Vagina (tissue), 2 donors: Measurements from ENCODE around the gene RAB28. TPM values are rescaled to one million over a fixed set of nuclear protein-coding genes. Genes with fewer than 3 reads are reported as not detected.

ENCODE experiments used
- DNase-seq, 2 donors: peaks; one replicate each; pipeline ENCODE4 v3.0.0-alpha.2; 2017; ENCODE audit errors: extremely low spot score in 2 of 2
- H3K27ac ChIP-seq: fragments of 200-600 bp; sonication (generic); one replicate; pipeline ENCODE4 v1.5.1; 2019
- H3K27me3 ChIP-seq: fragments of 200-600 bp; sonication (generic); one replicate; pipeline ENCODE4 v1.5.1; 2019
- H3K36me3 ChIP-seq, 2 donors: fragments of 200-600 bp; sonication (generic); one replicate each; pipeline ENCODE4 v1.5.1; 2017 to 2019
- H3K4me1 ChIP-seq: fragments of 200-600 bp; sonication (generic); one replicate; pipeline ENCODE4 v1.5.1; 2019
- H3K4me3 ChIP-seq, 2 donors: fragments of 200-600 bp; sonication (generic); 1 replicate in 1 of 2; 2 replicates in 1 of 2; pipeline ENCODE4 v1.5.1; 2016 to 2019
- H3K9me3 ChIP-seq: fragments of 200-600 bp; sonication (generic); one replicate; pipeline ENCODE4 v1.5.1; 2019
- POLR2A ChIP-seq, 2 donors: fragments of 450-650 bp; IDR thresholded peaks; one replicate each; pipeline ENCODE4 v1.6.1; 2017; ENCODE audit warnings: antibody characterized with exemption in 2 of 2, mild to moderate bottlenecking in 2 of 2, moderate library complexity in 2 of 2
- POLR2AphosphoS5 ChIP-seq, 2 donors: sonication (generic); formaldehyde crosslinking; IDR thresholded peaks; one replicate each; pipeline ENCODE4 v1.9.0; 2017; ENCODE audit warnings: antibody characterized with exemption in 2 of 2, mild to moderate bottlenecking in 2 of 2, low read depth in 1 of 2; ENCODE audit not compliant: insufficient read depth in 1 of 2
- intact Hi-C: fragments of 100-400 bp; cut with DNase I; formaldehyde crosslinking; loops from one replicate; pipeline ENCODE4 v1.15.1; 2023
- total RNA-seq: library from RNA; depleted of rRNA; stranded (reverse); fragments of >200 nt; gene quantifications from one replicate; pipeline ENCODE4 v1.2.3, GENCODE V29; 2016
- TF ChIP-seq, protein P1 (sequence below), 3 experiments: fragments of 450-650 bp in 2 of 3; fragments of 200-600 bp in 1 of 3; sonication (generic) in 1 of 3; IDR thresholded peaks; one replicate each; pipeline ENCODE4 v1.5.1; 2017 to 2019; ENCODE audit warnings: antibody characterized with exemption in 3 of 3, mild to moderate bottlenecking in 2 of 3, moderate library complexity in 2 of 3

The RAB28 gene
- total RNA-seq, 1 donor from 2014 or later: 182 TPM

DNA sequence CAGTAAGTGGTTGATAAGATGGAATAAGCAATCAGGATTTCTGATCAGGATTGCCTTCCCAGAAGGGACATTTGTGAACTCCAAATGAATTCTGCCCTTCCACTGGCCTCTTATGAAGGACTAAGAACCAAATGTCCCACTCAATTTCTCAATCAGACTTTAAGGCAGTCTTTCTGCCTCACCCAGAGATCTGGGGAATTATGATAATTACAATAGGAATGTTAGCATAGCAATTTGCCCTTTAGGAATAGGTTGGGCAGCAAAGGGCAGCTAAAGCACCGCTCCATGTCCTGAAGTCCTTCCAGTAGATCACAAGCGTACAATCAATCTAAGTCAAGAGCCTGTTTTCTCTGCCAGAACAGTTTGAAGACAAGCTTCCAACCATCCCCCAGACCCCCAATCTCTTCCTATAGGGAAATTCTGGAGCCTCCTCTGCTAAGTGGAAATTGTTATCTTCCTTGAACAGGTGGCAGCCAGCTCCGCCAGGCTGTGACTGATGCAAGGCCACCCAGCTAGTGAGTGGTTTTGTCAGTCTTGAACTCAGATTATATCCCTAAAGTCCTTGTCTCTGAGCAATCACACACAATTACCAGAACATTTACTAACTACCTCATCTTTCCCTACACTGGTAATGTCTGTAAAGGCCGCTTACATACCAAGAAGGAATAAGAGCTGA lies 41.6 kb upstream of the RAB28 start:
- intact Hi-C loops: no loop called here
- H3K36me3 ChIP-seq: no peaks in the 10 kb centered on the region
- peaks cover 7% of the 10 kb centered on the region for H3K9me3 ChIP-seq
- TF ChIP-seq POLR2AphosphoS5 (IDR thresholded peaks at IDR 0.05; ENCODE audit: insufficient read depth in 1 of 2, low read depth in 1 of 2) (no peak), POLR2A (IDR thresholded peaks at IDR 0.05) (no peak)
- TF ChIP-seq, protein P1, sequence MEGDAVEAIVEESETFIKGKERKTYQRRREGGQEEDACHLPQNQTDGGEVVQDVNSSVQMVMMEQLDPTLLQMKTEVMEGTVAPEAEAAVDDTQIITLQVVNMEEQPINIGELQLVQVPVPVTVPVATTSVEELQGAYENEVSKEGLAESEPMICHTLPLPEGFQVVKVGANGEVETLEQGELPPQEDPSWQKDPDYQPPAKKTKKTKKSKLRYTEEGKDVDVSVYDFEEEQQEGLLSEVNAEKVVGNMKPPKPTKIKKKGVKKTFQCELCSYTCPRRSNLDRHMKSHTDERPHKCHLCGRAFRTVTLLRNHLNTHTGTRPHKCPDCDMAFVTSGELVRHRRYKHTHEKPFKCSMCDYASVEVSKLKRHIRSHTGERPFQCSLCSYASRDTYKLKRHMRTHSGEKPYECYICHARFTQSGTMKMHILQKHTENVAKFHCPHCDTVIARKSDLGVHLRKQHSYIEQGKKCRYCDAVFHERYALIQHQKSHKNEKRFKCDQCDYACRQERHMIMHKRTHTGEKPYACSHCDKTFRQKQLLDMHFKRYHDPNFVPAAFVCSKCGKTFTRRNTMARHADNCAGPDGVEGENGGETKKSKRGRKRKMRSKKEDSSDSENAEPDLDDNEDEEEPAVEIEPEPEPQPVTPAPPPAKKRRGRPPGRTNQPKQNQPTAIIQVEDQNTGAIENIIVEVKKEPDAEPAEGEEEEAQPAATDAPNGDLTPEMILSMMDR (IDR thresholded peaks at IDR 0.05): no peak
- DNase-seq: no peak
- H3K27me3 ChIP-seq: peaks cover 22% of the 10 kb centered on the region
- H3K4me3 ChIP-seq: no peak overlapping the region
- H3K27ac ChIP-seq: no peak overlapping the region
- H3K4me1 ChIP-seq: peaks cover 31% of the 10 kb centered on the region

DNA sequence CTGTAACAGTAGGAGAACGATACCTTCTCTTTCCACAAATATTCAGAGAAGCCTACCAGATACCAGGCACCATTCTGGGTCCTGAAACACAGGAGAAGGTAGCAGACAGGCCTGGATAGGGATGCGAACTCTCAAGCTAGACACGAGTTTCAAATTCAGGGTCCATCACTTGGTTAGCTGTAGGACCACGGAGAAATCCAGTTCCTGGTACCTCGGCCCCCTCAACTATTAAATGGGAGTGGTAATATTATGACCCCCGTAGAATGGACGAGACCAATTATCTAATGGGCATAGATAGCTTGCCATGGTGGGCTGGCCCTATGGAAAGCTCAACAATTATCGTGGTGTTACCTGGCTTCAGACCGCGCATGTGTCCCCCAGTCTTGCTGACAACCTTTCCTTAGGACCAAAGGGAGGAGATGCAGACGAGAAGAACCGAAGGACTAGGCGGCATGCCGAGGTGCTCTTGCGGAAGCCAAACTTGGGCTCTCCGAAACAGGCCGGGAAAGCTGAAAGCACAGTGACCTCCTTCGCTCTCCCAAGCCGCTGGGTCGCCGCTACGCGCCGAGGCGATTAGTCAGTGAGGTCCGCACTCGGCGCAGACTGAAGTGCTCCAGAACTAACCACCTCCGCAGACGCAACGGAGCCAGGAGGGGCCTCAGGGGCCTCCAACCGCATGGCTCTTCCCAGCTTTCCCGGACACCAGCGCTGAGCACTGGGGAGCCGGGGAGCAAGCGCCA lies 40.5 kb upstream of the RAB28 start:
- H3K36me3 ChIP-seq: no peaks in the 10 kb centered on the region
- intact Hi-C loops: no loop called here
- peaks cover 7% of the 10 kb centered on the region for H3K9me3 ChIP-seq
- no peak overlapping the region for H3K4me3 ChIP-seq
- peaks cover 20% of the 10 kb centered on the region for H3K27me3 ChIP-seq
- H3K27ac ChIP-seq: no peak overlapping the region
- TF ChIP-seq POLR2A (IDR thresholded peaks at IDR 0.05) (no peak), POLR2AphosphoS5 (IDR thresholded peaks at IDR 0.05; ENCODE audit: insufficient read depth in 1 of 2, low read depth in 1 of 2) (no peak)
- TF ChIP-seq, protein P1 (IDR thresholded peaks at IDR 0.05): no peak
- H3K4me1 ChIP-seq: peaks cover 31% of the 10 kb centered on the region
- DNase-seq: no peak

DNA sequence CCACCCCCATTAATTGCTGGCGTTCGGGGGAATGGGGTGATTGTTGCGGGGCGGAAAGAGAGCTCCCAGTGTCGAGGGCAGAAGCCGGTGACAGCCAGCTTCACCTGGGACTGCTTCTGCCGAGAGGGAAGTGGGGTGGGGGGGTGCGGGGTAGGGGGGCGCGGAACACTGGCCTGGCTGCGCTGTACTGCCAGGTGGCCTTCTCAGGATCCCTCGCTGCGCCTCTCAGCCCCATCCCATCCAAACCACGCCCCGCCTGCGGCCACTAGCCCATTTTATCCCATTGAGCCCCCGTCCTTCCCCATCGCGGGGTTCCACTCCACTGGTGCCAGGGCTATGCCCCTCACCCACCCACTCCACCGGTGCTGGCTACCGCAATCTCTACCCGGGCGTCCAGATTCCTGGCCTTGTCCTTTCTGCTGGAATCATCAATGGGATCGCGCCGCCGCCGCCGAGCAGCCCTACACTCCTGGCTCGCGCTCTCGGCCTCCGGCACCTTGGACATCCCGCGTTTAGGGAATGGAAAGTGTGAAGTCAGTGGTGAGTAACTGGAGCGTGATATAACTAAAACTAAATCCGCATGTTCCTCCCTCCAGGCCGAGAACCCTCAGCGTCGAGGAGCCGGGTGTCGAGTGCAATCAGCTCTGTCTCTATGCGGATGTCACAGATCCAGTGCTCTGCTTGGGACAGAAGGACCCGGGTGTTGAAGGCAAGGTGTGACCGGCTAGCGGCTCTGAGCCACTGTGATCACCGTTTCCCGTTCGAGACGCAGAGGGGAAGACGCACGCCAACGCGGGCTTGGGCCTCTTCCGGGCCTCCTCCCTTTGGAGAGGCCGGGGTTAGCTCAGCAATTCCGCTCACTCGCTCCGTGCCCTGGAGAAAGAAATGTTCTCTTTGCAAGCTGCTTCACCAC lies 39.7 kb upstream of the RAB28 start:
- H3K4me3 ChIP-seq: no peak overlapping the region
- TF ChIP-seq, protein P1 (IDR thresholded peaks at IDR 0.05): no peak
- TF ChIP-seq POLR2AphosphoS5 (IDR thresholded peaks at IDR 0.05; ENCODE audit: insufficient read depth in 1 of 2, low read depth in 1 of 2) (no peak), POLR2A (IDR thresholded peaks at IDR 0.05) (no peak)
- peaks cover 16% of the 10 kb centered on the region for H3K27me3 ChIP-seq
- no peaks in the 10 kb centered on the region for H3K36me3 ChIP-seq
- peaks cover 24% of the 10 kb centered on the region for H3K4me1 ChIP-seq
- no peak overlapping the region for H3K27ac ChIP-seq
- intact Hi-C loops: no loop called here
- H3K9me3 ChIP-seq: peaks cover 7% of the 10 kb centered on the region
- DNase-seq: no peak

DNA sequence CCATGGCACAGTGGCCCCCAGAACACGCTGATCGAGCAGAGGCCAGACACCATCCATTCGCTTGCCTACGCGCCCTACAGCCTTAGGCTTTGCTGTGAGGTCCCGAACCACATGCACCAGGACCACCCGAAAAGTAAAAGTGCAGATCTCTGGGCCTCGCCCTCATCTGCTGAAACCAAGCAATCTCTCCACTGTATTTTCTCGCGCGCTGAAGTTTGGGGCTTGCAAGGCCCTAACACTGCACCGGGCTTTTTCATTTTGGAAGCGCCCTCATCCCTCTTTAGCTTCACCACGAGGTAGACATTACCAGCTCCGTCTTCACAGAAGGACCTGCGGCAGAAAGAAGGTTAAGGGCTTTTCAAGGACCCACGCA lies 39.0 kb upstream of the RAB28 start:
- Histone ChIP-seq H3K27ac (no peak overlapping the region), H3K4me3 (no peak overlapping the region), H3K9me3 (peaks cover 7% of the 10 kb centered on the region), H3K4me1 (peaks cover 17% of the 10 kb centered on the region), H3K36me3 (no peaks in the 10 kb centered on the region), H3K27me3 (peaks cover 13% of the 10 kb centered on the region)
- no peak for DNase-seq
- TF ChIP-seq POLR2A (IDR thresholded peaks at IDR 0.05) (no peak), POLR2AphosphoS5 (IDR thresholded peaks at IDR 0.05; ENCODE audit: insufficient read depth in 1 of 2, low read depth in 1 of 2) (no peak)
- TF ChIP-seq, protein P1 (IDR thresholded peaks at IDR 0.05): no peak
- intact Hi-C loops: no loop called here
